K562 (cell line): Measurements from ENCODE around the gene CEP85L. TPM values are rescaled to one million over a fixed set of nuclear protein-coding genes. Genes with fewer than 3 reads are reported as not detected.
A peak's percentile ranks its signal among the peaks of the same experiment; 100 is the strongest.

Experiments
- CREB1 ChIP-seq, 2 experiments: sonication (generic) in 1 of 2; formaldehyde crosslinking in 1 of 2; IDR thresholded peaks; 2 replicates each; pipeline versions ENCODE4 v1.6.1 to v1.8.0; 2012 to 2022; ENCODE audit warnings: inconsistent platforms in 1 of 2, mild to moderate bottlenecking in 1 of 2, missing genetic modification reagents in 1 of 2, moderate library complexity in 1 of 2
- CREM ChIP-seq: IDR thresholded peaks from 2 replicates; pipeline ENCODE4 v1.6.1; 2014; ENCODE audit warnings: antibody characterized with exemption, low read depth
- ELK1 ChIP-seq: sonication (generic); formaldehyde crosslinking; IDR thresholded peaks from 2 replicates; pipeline ENCODE4 v1.8.1; 2022; ENCODE audit warnings: missing genetic modification reagents
- HDAC3 ChIP-seq: fragments of 450-650 bp; IDR thresholded peaks from 2 replicates; pipeline ENCODE4 v1.6.1; 2018; ENCODE audit warnings: borderline replicate concordance, mild to moderate bottlenecking, moderate library complexity; ENCODE audit not compliant: partially characterized antibody
- IRF1 ChIP-seq: sonication (generic); formaldehyde crosslinking; IDR thresholded peaks from 2 replicates; pipeline ENCODE4 v1.8.0; 2022; ENCODE audit warnings: missing genetic modification reagents, mild to moderate bottlenecking, borderline replicate concordance
- MAFF ChIP-seq: IDR thresholded peaks from 2 replicates; pipeline ENCODE4 v1.6.1; 2012; ENCODE audit warnings: low read length, improper control_type of control experiment
- MAFK ChIP-seq: IDR thresholded peaks from 2 replicates; pipeline ENCODE4 v1.6.1; 2011; ENCODE audit warnings: low read length, improper control_type of control experiment
- MTF1 ChIP-seq: fragments of 250-450 bp; sonication (Bioruptor Pico); IDR thresholded peaks from 2 replicates; pipeline ENCODE4 v1.9.0; 2021; ENCODE audit warnings: moderate library complexity, mild to moderate bottlenecking, inconsistent platforms, borderline replicate concordance
- POLR2AphosphoS5 ChIP-seq: IDR thresholded peaks from 2 replicates; pipeline ENCODE4 v1.6.1; 2011; ENCODE audit warnings: mild to moderate bottlenecking, low read depth, low read length, moderate library complexity; ENCODE audit not compliant: control insufficient read depth, insufficient read depth
- RCOR1 ChIP-seq, 2 experiments: IDR thresholded peaks; 2 replicates each; pipeline ENCODE4 v1.6.1; 2012; ENCODE audit warnings: low read depth in 2 of 2, low read length in 2 of 2, borderline replicate concordance in 1 of 2, improper control_type of control experiment in 1 of 2
- SMAD4 ChIP-seq: fragments of 250-450 bp; sonication (Bioruptor Pico); conservative IDR thresholded peaks from 2 replicates; pipeline ENCODE4 v1.8.0; 2021; ENCODE audit warnings: inconsistent platforms, mild to moderate bottlenecking, moderate library complexity
- SMARCA4 ChIP-seq: fragments of 450-650 bp; IDR thresholded peaks from 2 replicates; pipeline ENCODE4 v1.6.1; 2016
- SPI1 ChIP-seq: IDR thresholded peaks from 2 replicates; pipeline ENCODE4 v1.6.1; 2011; ENCODE audit warnings: low read depth, low read length, control low read depth, borderline replicate concordance
- TCF3 ChIP-seq: sonication (generic); formaldehyde crosslinking; IDR thresholded peaks from 2 replicates; pipeline ENCODE4 v1.4.0; 2020; ENCODE audit warnings: mild to moderate bottlenecking, missing genetic modification reagents
- ZNF584 ChIP-seq: fragments of 200-800 bp; sonication (Bioruptor generic); IDR thresholded peaks from 2 replicates; pipeline ENCODE4 v1.6.1; 2016; ENCODE audit warnings: low read depth, mild to moderate bottlenecking, missing genetic modification characterization, missing compliant biosample characterization
- ZNF766 ChIP-seq: fragments of 200-800 bp; sonication (Bioruptor generic); conservative IDR thresholded peaks from 2 replicates; pipeline ENCODE4 v1.6.1; 2016; ENCODE audit warnings: missing genetic modification characterization, missing compliant biosample characterization
- polyA plus RNA-seq, 8 experiments: library from polyadenylated mRNA; depleted of rRNA in 4 of 8; stranded (reverse) in 5 of 8; unstranded in 3 of 8; fragments of >200 nt; fragmentation: Nextera tagmentation in 2 of 8; fragmentation: Illumina TruSeq in 1 of 8; extraction: Ambion mirVana in 2 of 8; extraction: Trizol in 1 of 8; gene quantifications; 2 replicates each; pipeline versions ENCODE4 v1.2.1 to v1.2.3, GENCODE V29; 2011 to 2014; ENCODE audit warnings: inconsistent platforms in 1 of 8, missing spikeins in 1 of 8
- total RNA-seq, 7 experiments: library from RNA; depleted of rRNA in 6 of 7; stranded (reverse); fragments of >200 nt in 6 of 7; fragmentation: Illumina TruSeq in 2 of 7; extraction: Trizol in 2 of 7; gene quantifications; 2 replicates each; pipeline versions ENCODE4 v1.2.1 to v1.2.3, GENCODE V29; 2011 to 2021; ENCODE audit warnings: low replicate concordance in 1 of 7
- TF ChIP-seq, protein P1 (sequence below), 2 experiments: fragments of 450-650 bp; IDR thresholded peaks; 2 replicates each; pipeline ENCODE4 v1.6.1; 2016; ENCODE audit warnings: mild to moderate bottlenecking in 2 of 2, borderline replicate concordance in 1 of 2, low read depth in 1 of 2, moderate library complexity in 1 of 2

CEP85L gene
- total and polyA plus RNA-seq, 9 of the 15 experiments (the other 6 are each of a cell fraction or from before 2014, with no cell fraction given) = 4.5 to 15.8 (median 8.3) TPM

- TF ChIP-seq TCF3 (CRISPR knock-in tag) (no peak), SMARCA4 (peak; percentile 53; the same call in 1 of the 2 replicates), MAFF (peak; percentile 84), CREB1 (IDR thresholded peaks at IDR 0.05) (no peak), CREB1 (CRISPR knock-in tag; IDR thresholded peaks at IDR 0.05) (peak; percentile 35; the same call in 1 of the 2 replicates), RCOR1 (IDR thresholded peaks at IDR 0.05; ENCODE audit: borderline replicate concordance in 1 of 2, low read depth in 2 of 2, low read length in 2 of 2) (0 out of 4 replicates have a peak, but pooled peaks of 1 of the 2 experiments have one; percentile 11), CREM (peak; percentile 87), HDAC3 (peak; percentile 17), ELK1 (CRISPR knock-in tag) (no peak), SPI1 (peak; percentile 35; the same call in 1 of the 2 replicates), IRF1 (CRISPR knock-in tag) (no peak), POLR2AphosphoS5 (no peak), MAFK (peak; percentile 94), ZNF584 (CRISPR knock-in tag) (0 out of 2 replicates have a peak, but pooled peaks have one; percentile 36), ZNF766 (CRISPR knock-in tag) (peak; percentile 84), MTF1 (CRISPR knock-in tag) (no peak), SMAD4 (CRISPR knock-in tag) (peak; percentile 49; the same call in 1 of the 2 replicates)
- TF ChIP-seq, protein P1, sequence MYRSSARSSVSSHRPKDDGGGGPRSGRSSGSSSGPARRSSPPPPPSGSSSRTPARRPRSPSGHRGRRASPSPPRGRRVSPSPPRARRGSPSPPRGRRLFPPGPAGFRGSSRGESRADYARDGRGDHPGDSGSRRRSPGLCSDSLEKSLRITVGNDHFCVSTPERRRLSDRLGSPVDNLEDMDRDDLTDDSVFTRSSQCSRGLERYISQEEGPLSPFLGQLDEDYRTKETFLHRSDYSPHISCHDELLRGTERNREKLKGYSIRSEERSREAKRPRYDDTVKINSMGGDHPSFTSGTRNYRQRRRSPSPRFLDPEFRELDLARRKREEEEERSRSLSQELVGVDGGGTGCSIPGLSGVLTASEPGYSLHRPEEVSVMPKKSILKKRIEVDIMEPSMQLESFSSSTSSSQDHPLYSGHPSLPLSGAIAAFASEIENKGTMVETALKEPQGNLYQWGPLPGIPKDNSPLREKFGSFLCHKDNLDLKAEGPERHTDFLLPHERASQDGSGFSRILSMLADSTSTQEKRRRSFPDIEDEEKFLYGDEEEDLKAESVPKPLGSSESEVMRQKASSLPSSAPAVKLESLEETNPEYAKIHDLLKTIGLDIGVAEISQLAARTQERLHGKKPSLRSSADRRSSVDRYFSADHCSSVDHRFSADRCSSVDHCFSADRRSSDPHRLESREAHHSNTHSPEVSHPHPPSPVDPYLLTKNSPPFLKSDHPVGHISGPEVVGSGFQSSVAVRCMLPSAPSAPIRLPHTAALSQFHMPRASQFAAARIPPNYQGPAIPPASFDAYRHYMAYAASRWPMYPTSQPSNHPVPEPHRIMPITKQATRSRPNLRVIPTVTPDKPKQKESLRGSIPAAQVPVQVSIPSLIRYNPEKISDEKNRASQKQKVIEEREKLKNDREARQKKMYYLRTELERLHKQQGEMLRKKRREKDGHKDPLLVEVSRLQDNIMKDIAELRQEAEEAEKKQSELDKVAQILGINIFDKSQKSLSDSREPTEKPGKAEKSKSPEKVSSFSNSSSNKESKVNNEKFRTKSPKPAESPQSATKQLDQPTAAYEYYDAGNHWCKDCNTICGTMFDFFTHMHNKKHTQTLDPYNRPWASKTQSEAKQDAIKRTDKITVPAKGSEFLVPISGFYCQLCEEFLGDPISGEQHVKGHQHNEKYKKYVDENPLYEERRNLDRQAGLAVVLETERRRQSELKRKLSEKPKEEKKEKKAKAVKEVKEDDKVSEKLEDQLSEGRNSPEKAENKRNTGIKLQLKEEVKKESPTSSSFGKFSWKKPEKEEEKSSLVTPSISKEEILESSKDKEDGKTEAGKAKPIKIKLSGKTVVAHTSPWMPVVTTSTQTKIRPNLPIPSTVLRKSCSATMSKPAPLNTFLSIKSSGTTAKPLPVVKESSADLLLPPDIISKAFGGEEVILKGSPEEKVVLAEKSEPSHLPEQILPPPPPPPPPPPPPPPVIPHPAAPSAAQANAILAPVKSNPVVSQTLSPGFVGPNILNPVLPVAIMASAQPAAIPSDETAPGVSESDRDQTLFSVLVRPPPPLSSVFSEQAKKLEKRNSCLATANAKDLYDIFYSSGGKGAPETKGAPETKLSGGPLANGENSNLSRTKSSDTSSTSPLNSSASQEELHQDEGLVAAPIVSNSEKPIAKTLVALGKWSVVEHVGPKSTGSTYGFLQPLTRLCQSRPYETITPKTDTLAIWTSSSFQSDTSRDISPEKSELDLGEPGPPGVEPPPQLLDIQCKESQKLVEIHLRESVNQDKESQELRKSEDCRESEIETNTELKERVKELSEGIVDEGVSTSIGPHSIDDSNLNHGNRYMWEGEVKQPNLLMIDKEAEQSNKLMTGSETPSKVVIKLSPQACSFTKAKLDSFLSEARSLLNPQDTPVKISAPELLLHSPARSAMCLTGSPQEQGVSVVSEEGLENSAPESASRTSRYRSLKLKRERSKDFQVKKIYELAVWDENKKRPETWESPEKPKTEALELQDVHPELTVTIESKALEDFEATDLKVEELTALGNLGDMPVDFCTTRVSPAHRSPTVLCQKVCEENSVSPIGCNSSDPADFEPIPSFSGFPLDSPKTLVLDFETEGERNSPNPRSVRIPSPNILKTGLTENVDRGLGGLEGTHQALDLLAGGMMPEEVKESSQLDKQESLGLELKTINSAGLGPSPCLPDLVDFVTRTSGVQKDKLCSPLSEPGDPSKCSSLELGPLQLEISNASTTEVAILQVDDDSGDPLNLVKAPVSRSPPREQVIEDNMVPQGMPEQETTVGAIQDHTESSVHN (IDR thresholded peaks at IDR 0.05; ENCODE audit: borderline replicate concordance in 1 of 2, low read depth in 1 of 2) = no peak
Measured at GRCh38 chr6:118677193-118677592, 25.8 kb upstream of the CEP85L start (continued).
